Fibroblast of peridontal ligament (primary cell): Measurements from ENCODE around the gene VIP.

ENCODE experiments used
- DNase-seq: peaks from one replicate; pipeline ENCODE4 v3.0.0-alpha.2; 2010; ENCODE audit errors: extremely low read depth

The VIP gene

GRCh38 chr6:152776833-152777232 is 26.2 kb downstream of the VIP start:
- DNase-seq, result no peak

GRCh38 chr6:152783217-152783878 is 32.8 kb downstream of the VIP start:
- DNase-seq, result no peak

GRCh38 chr6:152794696-152795095 is 44.1 kb downstream of the VIP start:
- no peak for DNase-seq

GRCh38 chr6:152804150-152804549 is 53.6 kb downstream of the VIP start:
- DNase-seq, result no peak
